CD4-positive, alpha-beta T cell treated with Interleukin-17A for 4 hours (primary cell): Measurements from ENCODE around the gene PPP1R14B.

Experiments
- DNase-seq: peaks from one replicate; pipeline ENCODE4 v3.0.0-alpha.2; 2020; ENCODE audit warnings: mixed read lengths

The PPP1R14B gene

GRCh38 chr11:64229744-64230170 is 17.0 kb downstream of the PPP1R14B start:
- no peak for DNase-seq

GRCh38 chr11:64229090-64229743 is 17.5 kb downstream of the PPP1R14B start:
- no peak for DNase-seq

- DNase-seq: no peak
Measured at GRCh38 chr11:64227405-64227956, 19.3 kb downstream of the PPP1R14B start.

GRCh38 chr11:64226507-64227051 is 20.2 kb downstream of the PPP1R14B start:
- DNase-seq: peak; percentile 72

GRCh38 chr11:64225608-64226506 is 20.9 kb downstream of the PPP1R14B start, which contains the start of the genes NUDT22 and TRPT1:
Gene NUDT22, plus strand, starts transcription at chr11:64226274. Its CDS starts 379 bp downstream, at chr11:64226653.
Gene TRPT1, minus strand, starts transcription at chr11:64226186. Its CDS starts 326 bp downstream, at chr11:64225860.
- peak; percentile 96 for DNase-seq

DNA sequence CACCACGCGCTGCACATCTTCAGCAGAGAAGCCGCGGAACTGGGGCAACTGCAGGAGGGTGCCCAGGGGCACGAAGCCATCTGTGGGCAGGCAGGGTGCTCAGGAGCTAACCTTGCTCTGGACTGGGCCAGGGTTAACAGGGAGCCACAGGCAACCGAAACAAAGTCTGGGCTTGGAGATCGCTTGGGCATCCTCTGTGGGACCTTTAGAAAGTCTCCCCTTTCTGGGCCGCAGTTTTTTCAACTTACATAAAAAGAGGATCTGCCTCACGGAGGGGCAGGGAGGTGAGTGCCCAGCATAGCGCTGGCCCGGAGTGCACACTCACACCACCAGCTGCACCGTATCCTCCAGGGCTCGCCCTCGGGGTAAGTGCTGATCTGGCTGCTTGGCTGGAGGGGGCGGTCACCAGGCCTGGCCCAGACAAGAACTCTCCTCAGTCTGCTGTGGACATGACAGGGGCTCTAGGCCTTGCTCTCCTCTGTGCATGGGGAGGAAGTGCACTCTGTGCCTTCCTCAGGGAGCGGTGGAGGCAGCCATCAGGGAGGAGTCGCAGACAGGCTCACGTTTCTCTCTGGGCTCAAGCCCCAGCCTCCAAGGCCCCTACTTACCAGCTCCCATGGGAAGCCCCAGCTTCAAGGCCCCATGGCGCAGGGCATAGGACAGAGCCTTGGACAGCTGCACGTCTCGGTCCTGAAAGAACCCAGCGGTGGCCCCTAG is 21.7 kb downstream of the PPP1R14B start:
- DNase-seq: no peak

GRCh38 chr11:64224151-64224890 is 22.4 kb downstream of the PPP1R14B start:
- DNase-seq: no peak

- DNase-seq: no peak
Measured at GRCh38 chr11:64223001-64223651, 23.6 kb downstream of the PPP1R14B start.

DNA sequence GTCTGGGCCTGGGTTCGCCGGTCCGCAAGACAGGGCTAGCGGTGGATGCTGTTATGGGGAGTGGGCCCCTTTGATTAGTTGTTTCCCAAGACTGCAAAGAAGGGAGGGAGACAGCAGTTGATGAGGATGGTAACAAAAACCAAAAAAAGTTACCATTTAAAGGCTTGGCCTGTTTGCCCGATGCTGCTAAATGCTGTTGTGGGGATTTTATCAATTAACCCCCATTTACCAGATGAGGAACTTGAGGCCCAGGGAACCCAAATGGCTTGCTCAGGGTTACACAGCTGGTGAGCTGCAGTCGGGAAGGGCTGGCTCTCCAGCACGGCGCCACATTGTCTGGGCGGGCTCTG is 24.1 kb downstream of the PPP1R14B start:
- no peak for DNase-seq

DNA sequence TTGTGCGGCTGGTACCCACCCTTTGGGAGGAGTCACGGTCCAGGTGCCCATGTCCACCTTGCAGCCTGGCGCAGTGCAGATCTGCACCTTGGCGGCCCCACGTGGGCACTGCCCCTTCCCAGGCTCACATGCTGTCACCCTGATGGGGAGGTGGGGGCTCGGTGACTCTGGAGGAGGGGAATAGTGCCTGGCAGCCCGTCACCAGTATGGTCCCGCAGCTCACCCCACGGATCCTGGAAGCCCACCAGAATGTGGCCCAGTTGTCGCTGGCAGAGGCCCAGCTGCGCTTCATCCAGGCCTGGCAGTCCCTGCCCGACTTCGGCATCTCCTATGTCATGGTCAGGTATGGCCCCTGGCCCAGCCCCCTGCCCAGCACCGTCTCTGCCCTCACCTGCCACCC is 25.9 kb downstream of the PPP1R14B start:
- no peak for DNase-seq

GRCh38 chr11:64220271-64220670 is 26.5 kb downstream of the PPP1R14B start:
- no peak for DNase-seq

GRCh38 chr11:64219755-64220154 is 27.0 kb downstream of the PPP1R14B start:
- DNase-seq: no peak

- DNase-seq: no peak
Measured at GRCh38 chr11:64219354-64219684, 27.4 kb downstream of the PPP1R14B start.

- DNase-seq: no peak
Measured at GRCh38 chr11:64218628-64219353, 28.0 kb downstream of the PPP1R14B start.

- DNase-seq: no peak
Measured at GRCh38 chr11:64216879-64217278, 29.9 kb downstream of the PPP1R14B start.

GRCh38 chr11:64211181-64211872 is 35.4 kb downstream of the PPP1R14B start:
- no peak for DNase-seq

GRCh38 chr11:64210301-64211020 is 36.3 kb downstream of the PPP1R14B start:
- DNase-seq: no peak

GRCh38 chr11:64209563-64209843 is 37.2 kb downstream of the PPP1R14B start:
- no peak for DNase-seq

GRCh38 chr11:64208796-64209562 is 37.8 kb downstream of the PPP1R14B start:
- DNase-seq: no peak
